Loucy (cell line): Measurements from ENCODE around the gene CHCHD5.
A peak's percentile ranks its signal among the peaks of the same experiment; 100 is the strongest.

Experiments used
- H2AFZ ChIP-seq: fragments of 200-600 bp; sonication (generic); 2 replicates; pipeline ENCODE4 v1.6.0; 2016; ENCODE audit warnings: antibody characterized with exemption, mild to moderate bottlenecking, low read length, moderate library complexity
- H3F3A ChIP-seq: fragments of 200-600 bp; 2 replicates; pipeline ENCODE4 v1.6.0; 2016; ENCODE audit warnings: antibody characterized with exemption, low read depth, mild to moderate bottlenecking
- H3K27me3 ChIP-seq: fragments of 200-600 bp; sonication (generic); 2 replicates; pipeline ENCODE4 v1.6.1; 2014; ENCODE audit warnings: low read length, mild to moderate bottlenecking; ENCODE audit not compliant: insufficient read depth, poor library complexity, severe bottlenecking
- H3K36me3 ChIP-seq: fragments of 200-600 bp; sonication (generic); 2 replicates; pipeline ENCODE4 v1.6.1; 2016; ENCODE audit warnings: low read length; ENCODE audit not compliant: insufficient read depth
- H3K4me1 ChIP-seq: fragments of 200-600 bp; sonication (generic); 2 replicates; pipeline ENCODE4 v1.5.1; 2014; ENCODE audit warnings: low read length, mild to moderate bottlenecking; ENCODE audit not compliant: insufficient read depth, poor library complexity, severe bottlenecking
- H3K4me2 ChIP-seq: fragments of 200-600 bp; sonication (generic); 2 replicates; pipeline ENCODE4 v1.6.0; 2014; ENCODE audit warnings: antibody characterized with exemption, low read length, low read depth, mild to moderate bottlenecking; ENCODE audit not compliant: poor library complexity, severe bottlenecking
- H3K4me3 ChIP-seq: fragments of 200-600 bp; sonication (generic); 2 replicates; pipeline ENCODE4 v1.5.1; 2014; ENCODE audit warnings: low read length, mild to moderate bottlenecking, mixed read lengths; ENCODE audit not compliant: poor library complexity, severe bottlenecking
- H3K79me2 ChIP-seq: fragments of 200-600 bp; sonication (generic); 2 replicates; pipeline ENCODE4 v1.6.1; 2014; ENCODE audit warnings: low read length; ENCODE audit not compliant: insufficient read depth
- H3K9ac ChIP-seq: fragments of 200-600 bp; sonication (generic); 2 replicates; pipeline ENCODE4 v1.6.0; 2014; ENCODE audit warnings: mild to moderate bottlenecking, low read depth, low read length, moderate library complexity; ENCODE audit not compliant: poor library complexity, severe bottlenecking
- H3K9me2 ChIP-seq: fragments of 200-600 bp; sonication (generic); replicated peaks from 2 replicates; pipeline ENCODE4 v1.6.1; 2016; ENCODE audit warnings: low read depth, low read length, mixed read lengths
- H3K9me3 ChIP-seq: fragments of 200-600 bp; sonication (generic); 2 replicates; pipeline ENCODE4 v1.6.1; 2014; ENCODE audit warnings: mild to moderate bottlenecking, antibody characterized with exemption, low read length, low read depth; ENCODE audit not compliant: insufficient read depth
- H4K20me1 ChIP-seq: fragments of 200-600 bp; sonication (generic); 2 replicates; pipeline ENCODE4 v1.6.0; 2014; ENCODE audit warnings: antibody characterized with exemption, low read length, mild to moderate bottlenecking; ENCODE audit not compliant: insufficient read depth, poor library complexity, severe bottlenecking
- CTCF ChIP-seq: fragments of 200-600 bp; sonication (generic); conservative IDR thresholded peaks from 2 replicates; pipeline ENCODE4 v1.5.1; 2014; ENCODE audit warnings: mild to moderate bottlenecking, antibody characterized with exemption, low read length
- EZH2phosphoT487 ChIP-seq: fragments of 200-600 bp; IDR thresholded peaks from 2 replicates; pipeline ENCODE4 v1.6.1; 2018; ENCODE audit warnings: antibody characterized with exemption, mild to moderate bottlenecking, moderate library complexity, borderline replicate concordance

The CHCHD5 gene

DNA sequence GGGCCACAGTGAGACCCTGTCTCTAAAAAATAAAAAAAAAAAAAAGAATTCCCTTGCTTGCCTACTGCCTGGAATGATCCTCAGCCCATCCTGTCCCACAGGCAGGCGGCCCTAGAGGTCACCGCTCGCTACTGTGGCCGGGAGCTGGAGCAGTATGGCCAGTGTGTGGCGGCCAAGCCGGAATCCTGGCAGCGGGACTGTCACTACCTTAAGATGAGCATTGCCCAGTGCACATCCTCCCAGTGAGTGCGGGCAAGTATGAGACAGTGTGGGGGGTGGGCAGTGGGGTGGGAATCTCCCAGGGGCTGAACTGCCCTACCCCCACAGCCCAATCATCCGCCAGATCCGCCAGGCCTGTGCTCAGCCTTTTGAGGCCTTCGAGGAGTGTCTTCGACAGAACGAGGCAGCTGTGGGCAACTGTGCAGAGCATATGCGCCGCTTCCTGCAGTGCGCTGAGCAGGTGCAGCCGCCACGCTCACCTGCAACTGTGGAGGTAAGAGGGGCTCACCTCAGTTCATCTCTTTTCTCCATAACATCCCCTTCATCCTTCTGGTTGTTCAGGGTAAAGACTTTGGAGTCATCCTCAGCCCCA, 1.6 kb downstream of the CHCHD5 start:
- H3F3A ChIP-seq: no peaks in the 10 kb centered on the region
- H3K9me3 ChIP-seq: no peaks in the 10 kb centered on the region
- H2AFZ ChIP-seq: no peak overlapping the region
- H3K36me3 ChIP-seq: no peaks in the 10 kb centered on the region
- H3K4me2 ChIP-seq: no peak overlapping the region
- H3K79me2 ChIP-seq: no peaks in the 10 kb centered on the region
- H3K27me3 ChIP-seq: no peaks in the 10 kb centered on the region
- no peak overlapping the region for H3K4me3 ChIP-seq
- no peak overlapping the region for H3K9ac ChIP-seq
- H4K20me1 ChIP-seq: no peaks in the 10 kb centered on the region
- TF ChIP-seq CTCF (no peak), EZH2phosphoT487 (no peak)
- H3K4me1 ChIP-seq: no peaks in the 10 kb centered on the region
- H3K9me2 ChIP-seq: no peaks in the 10 kb centered on the region

GRCh38 chr2:112588611-112589045, 4.2 kb downstream of the CHCHD5 start:
- Histone ChIP-seq H2AFZ (no peak overlapping the region), H3K79me2 (no peaks in the 10 kb centered on the region), H3K9ac (no peak overlapping the region), H3K9me3 (no peaks in the 10 kb centered on the region), H4K20me1 (no peaks in the 10 kb centered on the region), H3K36me3 (no peaks in the 10 kb centered on the region), H3K4me3 (no peak overlapping the region), H3K9me2 (no peaks in the 10 kb centered on the region), H3K27me3 (no peaks in the 10 kb centered on the region), H3K4me1 (no peaks in the 10 kb centered on the region), H3F3A (no peaks in the 10 kb centered on the region), H3K4me2 (no peak overlapping the region)
- no peak for TF ChIP-seq EZH2phosphoT487
- TF ChIP-seq CTCF: no peak

GRCh38 chr2:112591413-112591812, 7.0 kb downstream of the CHCHD5 start:
- no peaks in the 10 kb centered on the region for H3K79me2 ChIP-seq
- H3K36me3 ChIP-seq: no peaks in the 10 kb centered on the region
- no peaks in the 10 kb centered on the region for H3K9me2 ChIP-seq
- no peak overlapping the region for H3K4me2 ChIP-seq
- no peak overlapping the region for H3K9ac ChIP-seq
- no peaks in the 10 kb centered on the region for H3K4me1 ChIP-seq
- H3K27me3 ChIP-seq: no peaks in the 10 kb centered on the region
- no peaks in the 10 kb centered on the region for H3K9me3 ChIP-seq
- TF ChIP-seq EZH2phosphoT487 (no peak), CTCF (no peak)
- no peaks in the 10 kb centered on the region for H4K20me1 ChIP-seq
- no peaks in the 10 kb centered on the region for H3F3A ChIP-seq
- peak overlapping the region; percentile 56; the same call in 1 of the 2 replicates for H2AFZ ChIP-seq
- H3K4me3 ChIP-seq: no peak overlapping the region
